Memory B cell (primary cell): ENCODE results near the gene TFDP1.

Experiments used
- ATAC-seq: fragments of 150-1000 bp; cut with Tn5 transposase; 2 replicates; pipeline ENCODE4 v1.10.0; 2021; ENCODE audit warnings: low read depth, mild to moderate bottlenecking, moderate library complexity
- DNase-seq, 2 donors: peaks; one replicate each; pipeline ENCODE4 v3.0.0; 2022; ENCODE audit warnings: low spot score in 2 of 2
- H3K27ac Mint-ChIP-seq: one replicate; pipeline ENCODE4 v1.8.0; 2022; ENCODE audit warnings: mild to moderate bottlenecking, moderate library complexity, mixed read lengths
- H3K27me3 Mint-ChIP-seq: one replicate; pipeline ENCODE4 v1.8.0; 2022; ENCODE audit warnings: mixed read lengths
- H3K36me3 Mint-ChIP-seq: one replicate; pipeline ENCODE4 v1.8.0; 2022; ENCODE audit warnings: mild to moderate bottlenecking, mixed read lengths
- H3K4me1 Mint-ChIP-seq: one replicate; pipeline ENCODE4 v1.8.0; 2022; ENCODE audit warnings: mixed read lengths
- H3K4me3 Mint-ChIP-seq: one replicate; pipeline ENCODE4 v1.8.0; 2022; ENCODE audit warnings: mild to moderate bottlenecking, moderate library complexity, mixed read lengths
- H3K9me3 Mint-ChIP-seq: one replicate; pipeline ENCODE4 v1.8.0; 2022; ENCODE audit warnings: mixed read lengths

The TFDP1 gene

GRCh38 chr13:113639616-113640262 is 55.2 kb downstream of the TFDP1 start:
- no peak for ATAC-seq
- no peaks in the 10 kb centered on the region for H3K27me3 Mint-ChIP-seq
- H3K27ac Mint-ChIP-seq = no peak overlapping the region
- H3K9me3 Mint-ChIP-seq = no peaks in the 10 kb centered on the region
- H3K36me3 Mint-ChIP-seq = peaks cover 42% of the 10 kb centered on the region
- H3K4me3 Mint-ChIP-seq = no peak overlapping the region
- peaks cover 10% of the 10 kb centered on the region for H3K4me1 Mint-ChIP-seq
- no peak for DNase-seq

DNA sequence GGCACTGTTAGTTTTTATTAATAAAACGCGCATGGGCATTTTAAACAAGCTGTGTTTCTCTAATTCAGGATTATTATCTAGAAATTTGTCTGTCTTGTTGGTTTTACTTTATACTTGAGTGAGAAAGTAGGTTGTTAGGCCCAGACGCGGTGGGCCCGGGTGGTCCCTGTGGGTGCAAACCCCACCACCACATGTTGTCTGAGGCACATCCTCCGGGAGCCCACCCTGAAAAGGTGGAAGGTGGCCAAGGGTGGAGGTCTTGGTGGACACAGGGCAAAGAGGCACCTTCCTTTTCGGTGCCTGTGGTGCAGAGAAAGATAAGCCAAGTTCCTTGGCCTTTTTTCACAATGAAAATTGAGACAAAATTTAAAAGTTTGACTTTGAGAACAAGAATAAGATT is 56.9 kb downstream of the TFDP1 start:
- H3K27me3 Mint-ChIP-seq = no peaks in the 10 kb centered on the region
- ATAC-seq (no peak), DNase-seq (no peak)
- peaks cover 10% of the 10 kb centered on the region for H3K4me1 Mint-ChIP-seq
- no peak overlapping the region for H3K4me3 Mint-ChIP-seq
- H3K9me3 Mint-ChIP-seq = no peaks in the 10 kb centered on the region
- H3K27ac Mint-ChIP-seq = no peak overlapping the region
- peaks cover 41% of the 10 kb centered on the region for H3K36me3 Mint-ChIP-seq

DNA sequence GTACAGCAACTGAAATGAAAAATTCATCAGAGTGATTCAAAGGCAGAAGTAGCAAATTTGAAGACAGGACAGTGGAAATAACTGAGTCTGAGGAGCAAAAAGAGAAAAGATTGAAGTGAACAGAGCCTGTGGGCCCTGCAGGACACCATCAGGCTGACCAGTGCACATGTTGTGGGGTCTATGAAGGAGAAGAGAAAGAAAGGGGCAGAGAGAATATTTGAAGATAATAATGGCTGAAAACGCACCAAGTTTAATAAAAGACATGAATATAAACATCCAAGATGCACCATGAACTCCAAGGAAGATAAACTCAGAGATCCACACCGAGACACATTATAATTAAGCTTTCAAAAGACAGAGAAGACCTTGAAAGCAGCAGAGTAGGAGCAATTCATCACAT is 58.0 kb downstream of the TFDP1 start:
- Mint-ChIP-seq H3K9me3 (no peaks in the 10 kb centered on the region), H3K27ac (no peak overlapping the region), H3K4me1 (peaks cover 10% of the 10 kb centered on the region), H3K36me3 (peaks cover 34% of the 10 kb centered on the region), H3K27me3 (no peaks in the 10 kb centered on the region), H3K4me3 (no peak overlapping the region)
- DNase-seq (no peak), ATAC-seq (no peak)

DNA sequence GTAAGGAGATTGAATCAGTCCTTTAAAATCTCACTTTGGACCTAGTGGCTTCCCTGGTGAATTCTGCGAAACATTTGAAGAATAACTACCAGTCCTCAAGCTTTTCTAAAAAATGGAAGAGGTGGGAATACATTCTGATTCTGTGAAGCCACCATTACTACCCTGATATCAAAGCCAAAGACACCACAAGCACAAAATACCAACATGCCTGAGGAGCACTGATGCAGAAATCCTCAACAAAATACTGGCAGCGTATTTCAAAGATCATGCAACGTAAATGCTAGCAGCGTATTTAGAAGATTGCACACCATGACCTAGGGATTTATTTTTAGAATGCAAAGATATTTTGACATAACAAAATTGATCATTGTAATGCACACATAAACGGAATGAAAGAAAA is 59.0 kb downstream of the TFDP1 start:
- peaks cover 29% of the 10 kb centered on the region for H3K36me3 Mint-ChIP-seq
- DNase-seq (no peak), ATAC-seq (peak; percentile 63)
- no peak overlapping the region for H3K27ac Mint-ChIP-seq
- no peaks in the 10 kb centered on the region for H3K9me3 Mint-ChIP-seq
- H3K27me3 Mint-ChIP-seq = no peaks in the 10 kb centered on the region
- H3K4me1 Mint-ChIP-seq = peaks cover 10% of the 10 kb centered on the region
- H3K4me3 Mint-ChIP-seq = peak overlapping the region; percentile 57

DNA sequence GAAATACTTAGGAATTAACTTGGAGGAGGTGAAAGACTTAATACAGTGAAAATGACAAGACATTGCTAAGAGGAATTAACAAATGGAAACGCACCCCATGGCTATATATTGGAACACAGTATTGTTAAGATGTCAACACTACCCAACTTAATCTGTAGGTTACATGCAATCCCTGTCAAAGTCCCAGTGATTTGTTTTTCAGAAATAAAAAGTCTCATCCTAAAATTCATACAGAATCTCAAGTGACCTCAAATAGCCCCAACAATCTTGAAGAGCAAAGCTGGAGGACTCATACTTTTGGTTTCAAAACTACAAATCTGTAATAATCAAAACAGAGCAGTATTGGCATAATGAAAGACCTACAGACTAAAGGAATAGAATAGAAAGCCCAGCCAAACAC is 60.2 kb downstream of the TFDP1 start:
- no peak for ATAC-seq
- H3K27ac Mint-ChIP-seq = no peak overlapping the region
- H3K36me3 Mint-ChIP-seq = peaks cover 21% of the 10 kb centered on the region
- H3K9me3 Mint-ChIP-seq = no peaks in the 10 kb centered on the region
- DNase-seq = no peak
- no peaks in the 10 kb centered on the region for H3K27me3 Mint-ChIP-seq
- H3K4me3 Mint-ChIP-seq = no peak overlapping the region
- peaks cover 10% of the 10 kb centered on the region for H3K4me1 Mint-ChIP-seq

DNA sequence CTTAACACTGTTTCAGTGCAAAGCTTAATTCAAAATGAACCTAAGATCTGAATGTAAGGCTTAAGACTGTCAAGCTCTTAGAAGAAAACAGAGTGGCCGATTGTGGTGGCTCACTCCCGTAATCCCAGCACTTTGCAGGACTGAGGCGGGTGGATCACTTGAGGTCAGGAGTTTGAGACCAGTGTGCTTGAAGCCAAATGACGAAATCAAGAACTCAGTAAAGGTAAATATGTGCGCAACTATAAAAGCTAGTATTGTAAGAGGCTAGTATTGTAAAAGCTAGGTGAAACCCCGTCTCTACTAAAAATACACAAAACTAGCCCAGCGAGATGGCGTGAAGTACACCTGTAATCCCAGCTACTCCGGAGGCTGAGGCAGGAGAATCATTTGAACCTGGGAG is 60.8 kb downstream of the TFDP1 start:
- Mint-ChIP-seq H3K9me3 (no peaks in the 10 kb centered on the region), H3K27ac (no peak overlapping the region)

GRCh38 chr13:113646376-113646775 is 61.8 kb downstream of the TFDP1 start:
- DNase-seq (no peak), ATAC-seq (no peak)
- Mint-ChIP-seq H3K4me1 (peaks cover 15% of the 10 kb centered on the region), H3K4me3 (no peak overlapping the region), H3K9me3 (no peaks in the 10 kb centered on the region), H3K27ac (no peak overlapping the region), H3K27me3 (no peaks in the 10 kb centered on the region), H3K36me3 (peaks cover 10% of the 10 kb centered on the region)

More for the DNA sequence above, 60.8 kb downstream of the TFDP1 start:
- H3K4me3 Mint-ChIP-seq = no peak overlapping the region
- peaks cover 16% of the 10 kb centered on the region for H3K36me3 Mint-ChIP-seq
- ATAC-seq = no peak
- no peaks in the 10 kb centered on the region for H3K27me3 Mint-ChIP-seq
- DNase-seq = no peak
- peaks cover 15% of the 10 kb centered on the region for H3K4me1 Mint-ChIP-seq

DNA sequence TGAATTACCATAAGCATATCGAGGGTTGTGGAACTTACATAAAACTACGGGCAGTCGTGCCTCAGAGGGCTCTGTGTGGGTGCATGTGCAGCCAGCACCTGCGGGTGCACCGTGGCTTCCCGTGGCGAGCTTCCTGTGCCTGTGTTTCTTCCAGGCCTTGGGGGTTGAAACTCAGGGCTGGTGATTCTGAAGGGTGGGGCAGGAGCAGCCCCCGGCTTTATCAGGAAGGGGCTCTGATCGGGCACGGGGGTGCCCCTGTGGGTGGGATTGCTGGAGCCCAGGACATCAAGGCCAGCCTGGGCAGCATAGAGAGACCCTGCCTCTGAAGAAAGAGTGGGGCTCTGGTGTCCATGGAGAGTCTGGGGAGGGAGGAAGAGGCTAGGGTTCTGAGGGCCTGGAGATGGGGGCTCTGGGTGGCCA is 62.4 kb downstream of the TFDP1 start:
- ATAC-seq = no peak

DNA sequence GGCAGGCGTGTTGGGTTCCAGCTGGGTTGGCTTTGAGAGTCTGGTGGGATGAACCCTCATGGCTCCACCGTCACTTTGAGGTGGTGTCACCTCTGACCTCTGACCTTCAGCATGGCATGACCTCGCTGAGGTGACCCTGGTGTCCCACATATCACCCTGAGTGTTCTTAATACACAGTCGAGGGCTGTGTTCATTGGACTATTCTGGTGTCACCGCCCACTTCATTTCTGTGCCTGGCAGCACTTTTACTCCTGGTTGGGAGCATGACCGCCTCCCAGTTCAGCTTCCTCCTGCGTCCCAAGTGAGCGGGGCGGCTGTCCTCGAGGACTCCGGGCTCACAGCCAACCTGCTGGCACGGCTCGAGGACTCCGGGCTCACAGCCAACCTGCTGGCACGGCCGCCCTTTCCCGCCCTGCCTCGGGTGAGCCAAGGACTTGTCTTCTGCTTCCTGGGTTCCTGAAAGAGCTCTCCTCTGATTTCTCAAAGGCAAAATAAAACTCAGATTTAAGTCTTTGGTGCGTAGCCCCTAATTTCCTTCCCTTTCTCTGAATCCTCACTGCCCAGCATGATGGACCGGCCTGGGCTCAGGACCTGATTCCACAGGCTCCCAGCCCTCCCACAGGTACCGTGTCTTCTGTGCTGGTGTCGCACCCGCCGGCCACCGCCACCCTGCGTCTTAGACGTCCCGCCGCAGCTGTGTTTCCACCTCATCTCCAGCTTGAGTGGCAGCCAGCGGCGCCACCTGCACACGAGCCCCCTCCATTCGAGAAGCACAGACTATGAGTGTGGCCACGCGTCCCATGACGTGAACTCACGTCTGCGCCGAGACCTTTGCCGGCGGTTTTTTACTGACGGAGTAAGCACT is 63.0 kb downstream of the TFDP1 start:
- no peak for ATAC-seq
- H3K4me3 Mint-ChIP-seq = no peak overlapping the region
- no peaks in the 10 kb centered on the region for H3K27me3 Mint-ChIP-seq
- no peak overlapping the region for H3K27ac Mint-ChIP-seq
- no peak for DNase-seq
- peaks cover under 1% of the 10 kb centered on the region for H3K36me3 Mint-ChIP-seq
- peaks cover 12% of the 10 kb centered on the region for H3K4me1 Mint-ChIP-seq
- no peaks in the 10 kb centered on the region for H3K9me3 Mint-ChIP-seq

More for the DNA sequence above, 62.4 kb downstream of the TFDP1 start:
- DNase-seq = no peak
- Mint-ChIP-seq H3K36me3 (peaks cover 6% of the 10 kb centered on the region), H3K9me3 (no peaks in the 10 kb centered on the region), H3K27me3 (no peaks in the 10 kb centered on the region), H3K4me1 (peaks cover 15% of the 10 kb centered on the region), H3K27ac (no peak overlapping the region), H3K4me3 (no peak overlapping the region)

GRCh38 chr13:113648216-113648610 is 63.7 kb downstream of the TFDP1 start:
- no peak for DNase-seq
- H3K4me1 Mint-ChIP-seq = peaks cover 8% of the 10 kb centered on the region
- H3K36me3 Mint-ChIP-seq = no peaks in the 10 kb centered on the region
- no peaks in the 10 kb centered on the region for H3K9me3 Mint-ChIP-seq
- H3K27ac Mint-ChIP-seq = no peak overlapping the region
- no peak for ATAC-seq
- H3K27me3 Mint-ChIP-seq = no peaks in the 10 kb centered on the region
- H3K4me3 Mint-ChIP-seq = no peak overlapping the region

DNA sequence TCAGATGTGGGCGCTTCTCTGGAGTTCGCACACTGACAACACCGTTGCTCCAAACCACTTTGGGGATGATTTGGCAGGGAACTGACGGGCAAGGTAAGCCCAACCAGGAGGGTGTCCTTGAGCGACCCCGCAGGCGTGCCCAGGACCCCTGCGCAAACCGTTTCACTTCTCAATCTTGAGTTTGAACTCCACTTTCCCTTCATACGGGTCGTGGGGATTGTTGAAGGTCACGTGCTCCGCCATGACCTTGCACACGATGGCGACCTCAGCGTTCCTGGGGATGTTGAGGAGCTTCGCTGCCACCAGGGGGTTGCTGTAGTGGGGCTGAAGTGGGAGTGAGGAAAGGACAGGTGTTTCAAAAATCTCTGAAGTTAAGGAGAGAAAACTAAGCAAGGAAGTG is 64.7 kb downstream of the TFDP1 start:
- ATAC-seq = no peak
- H3K27me3 Mint-ChIP-seq = no peaks in the 10 kb centered on the region
- H3K36me3 Mint-ChIP-seq = no peaks in the 10 kb centered on the region
- no peak for DNase-seq
- H3K4me1 Mint-ChIP-seq = peaks cover 4% of the 10 kb centered on the region
- H3K4me3 Mint-ChIP-seq = no peak overlapping the region
- no peaks in the 10 kb centered on the region for H3K9me3 Mint-ChIP-seq
- no peak overlapping the region for H3K27ac Mint-ChIP-seq

DNA sequence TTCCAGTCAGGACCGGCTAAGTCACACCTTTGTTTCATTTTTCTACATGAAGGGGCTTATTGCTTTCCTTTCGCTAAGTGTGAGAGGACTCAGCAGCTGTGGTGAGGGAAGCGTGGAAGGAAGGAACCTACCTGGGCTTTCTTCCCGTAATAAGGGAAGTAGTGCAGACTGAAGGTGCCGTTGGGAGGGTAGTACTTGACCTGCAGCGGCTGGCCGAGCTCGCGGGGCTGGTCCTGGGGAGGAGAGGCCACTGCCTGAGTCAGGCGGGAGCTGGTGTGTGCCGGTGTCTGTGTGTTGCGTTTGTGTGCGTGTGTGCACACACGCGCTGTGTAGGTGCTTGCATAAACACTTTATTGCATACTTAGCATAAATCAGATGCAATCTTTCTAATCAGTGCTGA is 65.7 kb downstream of the TFDP1 start:
- H3K9me3 Mint-ChIP-seq = no peaks in the 10 kb centered on the region
- H3K27me3 Mint-ChIP-seq = no peaks in the 10 kb centered on the region
- no peaks in the 10 kb centered on the region for H3K36me3 Mint-ChIP-seq
- no peak for DNase-seq
- no peak overlapping the region for H3K4me3 Mint-ChIP-seq
- H3K27ac Mint-ChIP-seq = no peak overlapping the region
- ATAC-seq = no peak
- peaks cover 4% of the 10 kb centered on the region for H3K4me1 Mint-ChIP-seq

DNA sequence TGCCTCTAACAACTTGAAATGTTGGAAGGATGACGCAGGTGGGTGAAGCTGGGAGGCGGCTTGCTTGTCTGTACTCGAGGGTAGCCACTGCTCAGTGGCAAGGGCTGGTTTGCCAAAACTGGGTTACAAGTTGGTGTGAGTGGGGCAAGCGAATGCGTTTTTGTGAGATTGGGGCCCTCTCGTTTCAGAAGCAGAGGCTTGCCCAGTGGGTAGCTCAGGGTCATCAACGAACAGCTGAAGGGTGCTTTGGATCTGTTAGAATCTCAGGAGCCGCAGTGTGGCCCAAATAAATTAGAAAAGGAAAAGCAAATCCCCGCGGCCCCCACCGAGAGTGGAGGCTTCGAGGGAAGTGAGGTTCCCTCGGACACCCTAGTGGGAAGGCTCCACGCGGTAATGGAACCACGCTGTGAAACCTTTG is 66.2 kb downstream of the TFDP1 start:
- ATAC-seq (no peak), DNase-seq (no peak)
- Mint-ChIP-seq H3K4me3 (no peak overlapping the region), H3K9me3 (no peaks in the 10 kb centered on the region), H3K27ac (no peak overlapping the region), H3K4me1 (peaks cover 4% of the 10 kb centered on the region), H3K27me3 (no peaks in the 10 kb centered on the region), H3K36me3 (no peaks in the 10 kb centered on the region)

DNA sequence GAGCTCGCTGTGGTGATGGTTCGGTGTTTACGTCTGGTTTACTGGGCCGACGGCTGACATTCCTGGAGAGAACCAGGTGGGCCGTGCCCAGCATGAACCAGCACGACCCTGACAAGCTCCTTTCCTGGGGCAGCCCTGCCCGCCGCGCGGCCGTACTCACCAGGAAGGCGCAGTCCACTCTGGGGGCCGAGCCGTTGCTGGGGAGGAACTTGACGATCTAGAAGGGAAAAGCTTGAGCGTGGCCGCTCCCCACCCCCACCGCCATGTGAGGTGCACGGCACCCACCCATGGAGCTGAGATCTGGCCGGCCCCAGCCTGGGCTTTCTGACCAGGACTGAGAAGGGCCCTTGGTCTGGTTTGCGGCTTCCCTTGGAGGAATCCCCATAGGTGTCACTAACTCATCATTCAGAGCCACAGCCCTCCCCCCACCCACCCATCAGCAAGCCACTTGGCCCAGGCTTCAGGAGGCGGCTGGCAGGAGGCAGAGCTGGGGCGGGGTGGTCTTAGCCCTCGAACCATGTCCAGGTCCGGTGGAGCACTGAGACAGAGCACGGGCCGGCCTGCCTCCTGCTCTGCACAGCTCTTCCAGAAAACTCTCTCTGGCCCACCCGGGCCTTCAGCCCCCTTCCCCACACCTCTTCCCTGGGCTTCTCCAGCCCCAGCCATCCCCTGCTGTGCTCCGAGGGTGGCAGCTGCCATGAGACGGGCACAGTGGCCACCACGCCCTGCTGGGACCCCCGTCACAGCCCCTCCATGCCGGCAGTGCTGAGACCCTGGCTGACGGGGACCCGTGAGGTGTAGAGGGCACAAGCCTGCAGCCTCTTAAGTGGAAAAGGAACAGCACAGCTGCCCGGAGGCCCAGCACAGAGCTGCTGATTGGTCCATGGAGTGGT is 67.2 kb downstream of the TFDP1 start:
- H3K27me3 Mint-ChIP-seq = no peaks in the 10 kb centered on the region
- no peak for DNase-seq
- no peak overlapping the region for H3K27ac Mint-ChIP-seq
- no peaks in the 10 kb centered on the region for H3K9me3 Mint-ChIP-seq
- peaks cover 4% of the 10 kb centered on the region for H3K4me1 Mint-ChIP-seq
- H3K4me3 Mint-ChIP-seq = no peak overlapping the region
- no peak for ATAC-seq
- no peaks in the 10 kb centered on the region for H3K36me3 Mint-ChIP-seq
